ENCODE results near the gene PHACTR3. TPM values are rescaled to one million over a fixed set of nuclear protein-coding genes. Genes with fewer than 3 reads are reported as not detected.

PHACTR3 gene
- total and polyA plus RNA-seq, 2 of the 8 experiments (the other 6 are each of a cell fraction or from before 2014, with no cell fraction given), result 0.05 to 0.13 TPM

GRCh38 chr20:59668926-59669850, 64.8 kb downstream of the PHACTR3 start (continued):
- TF ChIP-seq TAF1 (IDR thresholded peaks at IDR 0.05; ENCODE audit: low read depth, low read length), result no peak
- TF ChIP-seq HDAC2 (IDR thresholded peaks at IDR 0.05; ENCODE audit: borderline replicate concordance in 1 of 2, low read depth in 2 of 2, low read length in 2 of 2), result no peak
- TF ChIP-seq CREB1 (IDR thresholded peaks at IDR 0.05), result no peak
- TF ChIP-seq RFX5 (IDR thresholded peaks at IDR 0.05; ENCODE audit: borderline replicate concordance, low read depth, low read length), result no peak
